SK-N-SH (cell line): ENCODE data around the gene MGA.

Source experiments
- CTCF ChIP-seq: fragments of 200-600 bp; sonication (generic); IDR thresholded peaks from 2 replicates; pipeline ENCODE4 v1.6.1; 2017; ENCODE audit warnings: antibody characterized with exemption, mild to moderate bottlenecking, moderate library complexity
- EP300 ChIP-seq, 2 experiments: IDR thresholded peaks; 2 replicates each; pipeline versions ENCODE4 v1.4.0 to v1.6.1; 2012; ENCODE audit warnings: borderline replicate concordance in 1 of 2, low read depth in 1 of 2, low read length in 1 of 2
- FOXM1 ChIP-seq: IDR thresholded peaks from 2 replicates; pipeline ENCODE4 v1.4.0; 2012; ENCODE audit warnings: low read depth, mild to moderate bottlenecking
- IRF3 ChIP-seq: fragments of 150-350 bp; IDR thresholded peaks from 2 replicates; pipeline ENCODE4 v1.6.1; 2016; ENCODE audit warnings: mild to moderate bottlenecking, low read depth, low read length
- JUND ChIP-seq: IDR thresholded peaks from 2 replicates; pipeline ENCODE4 v1.4.0; 2012
- MAX ChIP-seq: IDR thresholded peaks from 2 replicates; pipeline ENCODE4 v1.4.0; 2012; ENCODE audit warnings: low read depth
- MXI1 ChIP-seq: IDR thresholded peaks from 2 replicates; pipeline ENCODE4 v1.6.1; 2012; ENCODE audit warnings: mild to moderate bottlenecking, low read depth, low read length, improper control_type of control experiment
- NFIC ChIP-seq: IDR thresholded peaks from 2 replicates; pipeline ENCODE4 v1.4.0; 2012; ENCODE audit warnings: borderline replicate concordance
- POLR2AphosphoS5 ChIP-seq: IDR thresholded peaks from 2 replicates; pipeline ENCODE4 v1.6.1; 2012; ENCODE audit warnings: low read depth, low read length
- RAD21 ChIP-seq: IDR thresholded peaks from 2 replicates; pipeline ENCODE4 v1.6.1; 2012; ENCODE audit warnings: mild to moderate bottlenecking, low read length
- YY1 ChIP-seq: IDR thresholded peaks from 2 replicates; pipeline ENCODE4 v1.4.0; 2012; ENCODE audit warnings: low read depth, mild to moderate bottlenecking

GRCh38 chr15:41780727-41781126 lies 120.5 kb downstream of the MGA start:
- TF ChIP-seq CTCF (no peak), YY1 (no peak), FOXM1 (no peak), MAX (no peak), POLR2AphosphoS5 (no peak), IRF3 (no peak), MXI1 (no peak), NFIC (no peak), RAD21 (no peak), EP300 (IDR thresholded peaks at IDR 0.05; ENCODE audit: borderline replicate concordance in 1 of 2, low read depth in 1 of 2, low read length in 1 of 2) (no peak), JUND (no peak)
